HG02938 (cell line): ENCODE data around the gene FSTL4.
"Not testable (repeated sequence)": the region's sequence is repeated elsewhere in the genome, so short reads cannot be mapped to it uniquely, and the experiment has no call there.

Source experiments
- ATAC-seq: cut with Tn5 transposase; IDR thresholded peaks from one replicate; pipeline ENCODE4 v1.9.1; 2021; ENCODE audit warnings: mild to moderate bottlenecking, moderate library complexity; ENCODE audit not compliant: unreplicated experiment

The FSTL4 gene

DNA sequence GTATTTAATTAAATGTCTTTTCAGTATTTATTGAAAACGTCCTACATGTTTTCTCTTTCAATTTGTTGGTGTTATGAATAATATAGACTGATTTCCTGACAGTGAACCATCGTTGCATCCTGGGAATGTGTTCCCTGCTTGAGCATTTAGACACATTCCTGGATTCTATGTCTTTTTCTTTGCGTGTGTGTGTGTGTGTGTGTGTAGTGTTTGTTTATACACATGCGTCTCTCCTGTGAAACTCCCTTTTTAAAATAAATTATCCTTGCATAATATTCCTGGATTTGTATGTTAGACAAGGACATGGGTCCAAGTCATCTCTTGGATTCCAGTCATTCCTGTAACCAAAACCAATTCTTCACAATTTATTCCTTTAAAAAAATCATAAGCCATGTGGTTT is 407.1 kb downstream of the FSTL4 start:
- no peak for ATAC-seq

GRCh38 chr5:133203317-133204305 is 408.7 kb downstream of the FSTL4 start:
- ATAC-seq: no peak

GRCh38 chr5:133202066-133202665 is 410.2 kb downstream of the FSTL4 start:
- ATAC-seq: no peak

DNA sequence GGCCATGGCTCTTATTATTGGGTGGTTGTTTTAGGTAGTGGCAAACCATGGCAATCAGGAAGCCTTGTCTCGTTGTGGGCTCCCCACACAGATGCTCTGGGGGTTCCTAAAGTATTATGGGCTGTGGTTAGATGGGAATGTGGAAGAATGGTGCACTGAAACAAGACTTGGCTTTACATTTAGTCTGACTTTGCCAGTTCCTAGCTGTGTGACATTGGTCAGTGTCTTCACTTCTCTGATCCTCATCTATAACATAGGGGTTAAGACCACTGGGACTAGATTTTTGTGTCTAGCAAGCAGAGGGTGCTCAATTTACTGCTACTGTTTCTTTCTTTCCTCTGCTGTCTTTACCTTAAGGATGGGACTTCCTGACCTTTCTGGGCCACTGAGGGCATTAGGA is 411.0 kb downstream of the FSTL4 start:
- no peak for ATAC-seq

- ATAC-seq: no peak
Measured at GRCh38 chr5:133200256-133200655, 412.1 kb downstream of the FSTL4 start.

- no peak for ATAC-seq
Measured at GRCh38 chr5:133199417-133200178, 412.7 kb downstream of the FSTL4 start.

GRCh38 chr5:133198511-133198910 is 413.8 kb downstream of the FSTL4 start:
- ATAC-seq: no peak

- ATAC-seq: no peak
Measured at GRCh38 chr5:133196441-133197085, 415.8 kb downstream of the FSTL4 start.

DNA sequence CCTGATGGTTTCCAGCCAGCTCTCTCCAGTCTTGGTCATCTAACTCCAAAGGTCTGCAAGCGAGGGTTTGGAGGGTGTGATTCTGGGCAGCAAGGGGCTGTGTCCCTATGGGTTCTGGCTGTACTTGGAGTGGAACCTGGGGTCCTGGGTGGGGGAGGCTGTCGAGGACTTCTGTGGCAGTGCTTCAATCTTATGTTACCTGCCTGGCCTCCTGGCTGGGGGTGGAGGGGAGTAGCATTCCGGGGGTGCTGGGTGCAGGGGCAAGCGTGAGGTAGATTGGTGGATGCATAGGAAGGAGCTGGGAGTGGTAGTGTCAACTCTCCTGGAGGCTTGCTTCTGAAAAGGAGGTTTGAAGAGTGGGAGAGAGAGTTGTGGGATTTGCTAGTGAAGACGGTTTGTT is 417.1 kb downstream of the FSTL4 start:
- no peak for ATAC-seq

- ATAC-seq: no peak
Measured at GRCh38 chr5:133193794-133194193, 418.5 kb downstream of the FSTL4 start.

- no peak for ATAC-seq
Measured at GRCh38 chr5:133192716-133193115, 419.6 kb downstream of the FSTL4 start.

DNA sequence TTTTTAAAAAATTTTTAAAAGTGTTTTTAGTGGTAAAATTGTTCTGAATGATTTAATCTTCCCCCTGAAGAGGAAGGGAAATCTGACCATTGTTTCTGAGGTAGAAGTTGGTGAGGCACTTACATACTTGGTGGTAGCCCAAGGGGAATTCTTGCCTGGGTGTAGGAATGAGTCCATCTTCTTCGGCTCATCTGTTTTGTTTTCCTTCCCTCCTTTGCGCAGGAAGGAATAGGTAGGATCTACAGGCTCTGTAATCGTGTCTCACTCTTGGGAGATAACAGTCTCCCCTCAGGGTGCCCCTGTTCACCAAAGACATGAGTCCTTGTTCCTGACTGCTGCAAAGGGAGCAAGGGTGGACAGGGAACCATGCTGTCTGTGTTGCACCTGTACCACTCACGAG is 422.5 kb downstream of the FSTL4 start:
- ATAC-seq: no peak

DNA sequence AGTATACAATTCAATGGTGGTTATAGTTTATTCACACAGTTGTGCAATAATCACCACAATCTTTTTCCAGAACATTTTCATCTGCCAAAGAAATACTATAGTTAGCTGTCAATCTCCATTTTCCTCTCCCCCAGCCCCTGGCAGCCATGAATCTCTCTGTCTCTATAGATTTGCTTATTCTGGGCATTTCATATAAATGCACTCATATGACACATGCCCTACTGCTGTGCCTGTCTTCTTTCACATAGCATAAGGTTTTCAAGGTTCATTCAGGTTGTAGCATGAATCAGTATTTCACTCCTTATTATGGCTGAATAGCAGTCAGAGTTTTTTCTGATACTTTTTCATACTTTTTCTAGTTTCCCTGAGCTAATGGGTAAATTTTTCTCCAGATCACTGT is 432.9 kb downstream of the FSTL4 start:
- ATAC-seq: no peak

DNA sequence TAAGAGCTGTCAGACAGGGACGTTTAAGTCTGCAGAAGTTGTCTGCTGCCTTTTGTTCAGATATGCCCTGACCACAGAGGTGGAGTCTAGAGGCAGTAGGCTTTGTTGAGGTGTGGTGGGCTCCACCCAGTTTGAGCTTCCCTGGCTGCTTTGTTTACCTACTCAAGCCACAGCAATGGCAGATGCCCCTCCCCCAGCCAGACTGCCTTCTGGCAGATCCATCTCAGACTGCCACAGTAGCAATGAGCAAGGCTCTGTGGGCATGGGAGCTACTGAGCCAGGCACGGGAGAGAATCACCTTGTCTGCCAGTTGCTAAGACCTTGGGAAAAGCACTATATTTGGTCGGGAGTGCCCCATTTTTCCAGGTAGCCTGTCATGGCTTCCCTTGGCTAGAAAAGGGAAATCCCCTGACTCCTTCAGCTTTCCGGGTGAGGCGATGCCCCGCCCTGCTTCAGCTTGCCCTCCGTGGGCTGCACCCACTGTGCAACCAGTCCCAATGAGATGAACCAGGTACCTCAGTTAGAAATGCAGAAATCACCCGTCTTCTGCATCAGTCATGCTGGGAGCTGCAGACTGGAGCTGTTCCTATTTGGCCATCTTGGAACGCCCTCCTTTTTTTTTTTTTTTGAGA is 441.5 kb downstream of the FSTL4 start:
- ATAC-seq: not testable (repeated sequence)

DNA sequence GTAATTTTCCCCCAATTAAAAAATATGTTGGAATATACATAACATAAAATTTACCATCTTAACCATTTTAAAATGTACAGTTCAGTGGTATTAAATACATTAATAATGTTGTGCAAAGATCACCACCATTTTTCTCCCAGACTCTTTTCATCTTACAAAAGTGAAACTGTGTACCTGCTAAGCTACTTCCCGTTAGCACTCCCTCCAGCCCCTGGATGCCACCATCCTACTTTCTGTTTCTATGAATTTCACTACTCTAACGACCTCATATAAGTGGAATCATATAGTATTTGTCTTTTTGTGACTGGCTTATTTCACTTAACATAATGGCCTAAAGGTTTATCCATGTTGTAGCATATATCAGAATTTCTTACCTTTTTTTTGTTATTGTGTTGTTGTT is 447.6 kb downstream of the FSTL4 start:
- ATAC-seq: no peak

DNA sequence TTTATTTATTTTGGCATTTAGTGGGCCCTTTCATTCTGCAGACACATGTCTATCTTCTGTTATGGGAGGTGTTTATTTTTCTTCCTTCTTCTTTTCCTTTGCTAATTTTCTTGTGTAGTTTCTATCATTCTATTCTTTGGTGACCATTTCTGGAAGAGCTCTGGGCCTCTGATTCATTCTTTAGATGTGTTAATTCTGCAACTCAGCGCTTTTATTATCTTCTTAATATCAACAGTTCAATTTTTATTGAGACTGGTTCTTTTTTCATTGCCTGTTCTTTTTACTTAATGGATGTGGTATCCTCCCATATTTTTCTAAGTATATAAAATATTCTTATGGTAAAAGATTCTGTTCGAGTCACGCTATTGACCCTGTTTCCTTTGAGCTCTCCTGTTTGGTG is 448.5 kb downstream of the FSTL4 start:
- no peak for ATAC-seq

DNA sequence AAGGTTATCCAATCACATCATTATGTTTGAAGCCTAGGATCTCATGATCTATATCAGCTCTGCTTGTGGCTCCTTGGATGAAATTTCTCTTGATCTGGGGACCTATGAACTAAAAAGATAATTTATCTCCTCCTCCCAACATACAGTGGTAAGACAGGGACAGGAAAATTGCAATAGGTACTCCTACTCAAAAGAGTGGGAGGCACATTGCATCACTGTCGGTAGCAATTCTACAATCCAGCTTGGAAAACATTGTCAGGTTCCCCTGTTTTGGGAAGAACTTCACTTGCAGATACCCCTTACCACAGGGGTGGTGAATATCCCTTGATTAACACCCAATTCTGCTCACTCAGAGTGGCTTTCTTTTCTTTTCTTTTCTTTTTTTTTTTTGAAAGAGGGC is 452.8 kb downstream of the FSTL4 start:
- ATAC-seq: no peak

- no peak for ATAC-seq
Measured at GRCh38 chr5:133155326-133155969, 456.9 kb downstream of the FSTL4 start.

DNA sequence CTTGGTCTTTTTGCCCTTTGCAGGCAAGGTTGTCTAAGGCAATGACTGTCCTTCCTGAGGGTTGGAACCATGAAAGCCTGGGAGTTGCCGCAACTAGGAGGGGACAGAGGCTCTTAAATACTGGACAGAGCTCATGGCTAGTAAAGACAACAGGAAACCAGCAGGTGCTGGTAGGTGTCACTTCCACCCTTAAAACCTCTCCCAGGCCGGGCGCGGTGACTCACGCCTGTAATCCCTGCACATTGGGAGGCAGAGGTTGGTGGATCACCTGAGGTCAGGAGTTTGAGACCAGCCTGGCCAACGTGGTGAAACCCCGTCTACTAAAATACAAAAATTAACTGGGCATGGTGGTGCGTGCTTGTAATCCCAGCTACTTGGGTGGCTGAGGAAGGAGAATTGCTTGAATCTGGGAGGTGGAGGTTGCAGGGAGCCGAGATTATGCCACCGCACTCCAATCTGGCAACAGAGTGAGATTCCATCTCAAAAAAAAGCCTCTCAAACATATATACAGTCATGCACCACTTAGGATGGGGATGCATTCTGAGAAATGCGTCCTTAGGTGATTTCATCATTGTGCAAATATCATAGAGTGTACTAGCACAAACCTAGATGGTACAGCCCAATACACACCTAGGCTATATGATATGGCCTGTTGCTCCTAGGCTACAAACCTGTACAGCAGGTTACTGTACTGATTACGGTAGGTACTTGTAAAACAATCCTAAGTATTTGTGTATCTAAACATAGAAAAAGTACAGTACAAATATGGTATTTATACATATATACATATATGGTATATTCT is 457.9 kb downstream of the FSTL4 start:
- ATAC-seq: no peak
